Umbilical cord (tissue), 2 donors: ENCODE data around the gene STING1. TPM values are rescaled to one million over a fixed set of nuclear protein-coding genes. Genes with fewer than 3 reads are reported as not detected.
"Not testable (repeated sequence)": the region's sequence is repeated elsewhere in the genome, so short reads cannot be mapped to it uniquely, and the experiment has no call there.

Experiments
- DNase-seq: peaks from one replicate; pipeline ENCODE4 v3.0.0-alpha.2; 2015; ENCODE audit warnings: low spot score
- total RNA-seq: library from RNA; depleted of rRNA; stranded (reverse); fragments of >200 nt; gene quantifications from one replicate; pipeline ENCODE4 v1.2.3, GENCODE V29; 2014; ENCODE audit warnings: low replicate concordance; ENCODE audit not compliant: insufficient read depth

Gene STING1
- 26.2 TPM for total RNA-seq

DNA sequence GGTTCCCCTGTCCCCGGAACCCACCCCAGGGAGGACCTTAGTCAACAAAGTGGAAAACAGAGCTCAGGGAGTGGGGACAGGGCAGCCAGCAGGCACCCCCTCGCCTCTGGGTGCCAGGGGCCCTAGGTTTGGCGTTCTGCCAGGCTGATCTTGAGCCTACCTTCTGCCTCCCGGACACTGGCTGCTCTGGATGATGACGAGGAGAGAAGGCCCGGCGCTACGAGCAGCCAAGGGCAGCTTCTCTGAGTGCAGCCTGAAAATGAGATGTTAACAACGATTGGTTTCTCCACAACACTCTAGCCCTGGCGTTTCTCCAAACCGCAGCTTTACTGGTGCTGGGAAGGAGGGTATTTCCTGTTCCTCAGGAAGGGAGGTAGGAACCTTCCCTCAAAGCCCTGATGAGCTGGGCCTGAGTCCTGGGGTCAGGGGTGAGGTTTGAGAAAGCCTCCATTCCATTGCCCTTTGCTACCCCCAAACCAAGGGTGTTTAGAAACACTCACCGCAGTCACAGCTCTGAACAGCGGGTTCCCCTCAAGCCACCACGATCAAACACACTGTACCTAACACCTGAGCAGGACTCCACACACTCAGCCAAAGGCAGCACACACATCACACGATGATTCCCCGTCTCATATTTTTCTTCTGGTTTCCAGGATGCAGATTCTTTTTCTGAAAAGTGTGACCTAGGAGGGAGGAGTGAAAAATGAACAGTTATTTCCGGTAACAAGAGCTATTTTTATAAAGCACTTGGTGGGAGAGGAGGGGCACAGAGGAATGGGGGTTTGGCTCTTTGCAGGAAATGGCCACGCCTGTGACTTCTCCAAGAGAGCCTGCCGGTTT is at the start of gene STING1:
Gene STING1, minus strand, starts transcription at position 709 of the 840 bp plus-strand sequence. CDS start 1,054 bp downstream, outside the sequence.
- DNase-seq, result peak; percentile 96

DNA sequence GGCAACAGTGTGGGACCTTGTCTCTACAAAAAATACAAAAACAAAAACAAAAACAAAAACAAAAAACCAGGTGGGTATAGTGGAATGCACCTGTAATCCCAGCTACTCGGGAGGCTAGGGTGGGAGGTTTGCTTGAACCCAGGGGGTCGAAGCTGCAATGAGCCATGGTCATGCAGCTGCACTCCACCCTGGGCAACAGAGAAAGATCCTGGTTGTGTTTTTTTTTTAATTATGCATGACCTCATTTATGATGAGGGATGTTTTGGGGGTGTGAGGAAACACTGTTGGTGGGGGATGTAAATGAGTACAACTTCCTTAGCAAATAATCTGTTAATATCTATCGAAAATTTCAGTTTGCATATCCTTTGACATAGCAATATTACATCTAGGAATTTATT is 49.2 kb upstream of the STING1 start:
- no peak for DNase-seq

DNA sequence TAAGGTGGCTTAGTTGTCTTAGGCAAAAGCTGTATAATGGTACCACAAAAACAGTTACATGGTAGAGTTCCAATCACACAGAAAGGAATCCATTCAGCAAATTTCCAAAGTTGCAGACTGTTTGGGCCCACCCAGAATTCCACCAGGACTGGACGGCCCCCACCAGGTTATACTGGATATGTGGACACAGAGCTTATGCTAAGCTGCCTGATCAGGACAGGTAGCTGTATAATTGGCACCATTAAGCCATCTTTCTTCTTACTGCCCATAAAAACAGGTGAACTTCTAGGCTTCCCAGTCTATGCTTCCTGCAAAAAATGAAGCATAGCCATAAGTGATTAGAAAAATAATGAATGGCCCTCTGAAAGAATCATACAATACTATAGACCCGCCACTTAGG is 47.5 kb upstream of the STING1 start:
- not testable (repeated sequence) for DNase-seq

DNA sequence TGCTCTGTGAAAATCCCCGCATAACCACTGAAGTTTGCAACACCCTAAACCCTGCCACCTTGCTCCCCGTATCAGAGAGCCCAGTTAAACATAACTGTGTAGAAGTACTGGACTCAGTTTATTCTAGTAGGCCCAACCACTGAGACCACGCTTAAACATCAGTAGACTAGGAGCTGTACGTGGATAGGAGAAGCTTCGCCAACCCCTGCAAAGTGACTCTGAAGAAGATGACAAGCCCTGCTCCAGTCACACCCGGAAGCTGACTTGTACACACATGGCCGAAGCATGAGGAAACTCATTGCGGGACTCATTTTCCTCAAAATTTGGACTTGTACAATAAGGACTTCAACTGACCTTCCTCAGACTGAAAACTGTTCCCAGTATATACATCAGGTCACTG is 46.1 kb upstream of the STING1 start:
- DNase-seq, result not testable (repeated sequence)

DNA sequence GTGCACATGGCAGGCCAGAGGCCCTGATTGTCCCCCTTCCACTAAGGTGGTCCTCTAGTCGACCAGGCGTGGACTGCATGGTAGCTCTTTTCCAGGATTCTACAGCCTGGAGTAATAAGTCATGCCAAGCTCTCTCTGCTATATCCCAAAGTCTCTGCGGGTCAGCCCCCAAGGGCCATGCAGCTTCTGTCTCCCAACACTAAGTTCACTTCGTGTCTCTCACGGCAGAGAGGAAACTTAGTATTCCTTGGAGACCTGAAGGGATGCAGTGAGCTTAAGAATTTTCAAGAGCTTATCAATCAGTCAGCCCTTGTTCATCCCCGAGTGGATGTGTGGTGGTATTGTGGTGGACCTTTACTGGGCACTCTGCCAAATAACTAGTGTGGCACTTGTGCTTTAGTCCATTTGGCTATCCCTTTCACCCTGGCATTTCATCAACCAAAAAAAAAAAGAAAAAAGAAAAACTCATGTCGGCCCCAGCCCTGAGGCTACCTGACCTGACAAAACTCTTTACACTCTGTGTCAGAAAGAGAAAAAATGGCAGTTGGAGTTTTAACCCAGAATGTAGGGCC is 45.4 kb upstream of the STING1 start:
- DNase-seq, result not testable (repeated sequence)

DNA sequence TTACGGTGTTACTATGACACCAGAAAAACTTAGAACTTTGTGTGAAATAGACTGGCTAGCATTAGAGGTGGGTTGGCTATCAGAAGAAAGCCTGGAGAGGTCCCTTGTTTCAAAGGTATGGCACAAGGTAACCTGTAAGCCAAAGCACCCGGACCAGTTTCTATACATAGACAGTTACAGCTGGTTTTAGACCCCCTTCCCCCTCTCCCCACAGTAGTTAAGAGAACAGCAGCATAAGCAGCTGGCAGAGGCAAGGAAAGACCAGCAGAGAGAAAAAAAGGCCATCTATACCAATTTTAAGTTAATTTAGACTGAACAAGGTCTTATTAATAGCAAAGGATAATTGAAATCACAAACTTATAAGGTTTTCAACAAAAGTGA is 44.5 kb upstream of the STING1 start:
- DNase-seq, result not testable (repeated sequence)

DNA sequence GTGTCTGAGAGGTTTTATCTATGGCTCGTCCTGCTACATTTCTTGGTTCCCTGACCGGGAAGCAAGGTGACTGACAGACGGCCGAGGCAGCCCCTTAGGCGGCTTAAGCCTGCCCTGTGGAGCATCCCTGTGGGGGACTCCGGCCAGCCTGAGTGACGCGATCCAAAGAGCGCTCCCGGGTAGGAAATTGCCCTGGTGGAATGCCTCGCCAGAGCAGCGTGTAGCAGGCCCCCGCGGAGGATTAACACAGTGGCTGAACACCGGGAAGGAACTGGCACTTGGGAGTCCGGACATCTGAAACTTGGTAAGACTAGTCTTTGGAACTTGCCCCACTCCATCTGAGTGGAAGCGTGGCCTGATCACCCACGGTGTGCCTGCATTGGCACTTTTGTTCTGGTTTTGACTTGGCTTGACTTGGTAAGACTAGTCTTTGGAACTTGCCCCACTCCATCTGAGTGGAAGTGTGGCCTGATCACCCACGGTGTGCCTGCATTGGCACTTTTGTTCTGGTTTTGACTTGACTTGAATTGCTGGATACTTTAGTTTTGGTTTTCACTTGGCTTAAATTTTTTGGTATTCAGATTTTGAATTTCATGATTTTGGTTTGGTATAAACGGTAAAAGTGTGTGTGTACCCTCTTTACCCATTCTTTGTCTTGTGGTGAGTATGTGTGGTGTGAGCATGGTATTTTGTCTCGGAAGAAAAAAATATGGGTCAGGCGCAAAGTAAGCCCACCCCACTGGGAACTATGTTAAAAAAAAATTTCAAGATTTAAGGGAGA is 43.9 kb upstream of the STING1 start:
- DNase-seq, result not testable (repeated sequence)

DNA sequence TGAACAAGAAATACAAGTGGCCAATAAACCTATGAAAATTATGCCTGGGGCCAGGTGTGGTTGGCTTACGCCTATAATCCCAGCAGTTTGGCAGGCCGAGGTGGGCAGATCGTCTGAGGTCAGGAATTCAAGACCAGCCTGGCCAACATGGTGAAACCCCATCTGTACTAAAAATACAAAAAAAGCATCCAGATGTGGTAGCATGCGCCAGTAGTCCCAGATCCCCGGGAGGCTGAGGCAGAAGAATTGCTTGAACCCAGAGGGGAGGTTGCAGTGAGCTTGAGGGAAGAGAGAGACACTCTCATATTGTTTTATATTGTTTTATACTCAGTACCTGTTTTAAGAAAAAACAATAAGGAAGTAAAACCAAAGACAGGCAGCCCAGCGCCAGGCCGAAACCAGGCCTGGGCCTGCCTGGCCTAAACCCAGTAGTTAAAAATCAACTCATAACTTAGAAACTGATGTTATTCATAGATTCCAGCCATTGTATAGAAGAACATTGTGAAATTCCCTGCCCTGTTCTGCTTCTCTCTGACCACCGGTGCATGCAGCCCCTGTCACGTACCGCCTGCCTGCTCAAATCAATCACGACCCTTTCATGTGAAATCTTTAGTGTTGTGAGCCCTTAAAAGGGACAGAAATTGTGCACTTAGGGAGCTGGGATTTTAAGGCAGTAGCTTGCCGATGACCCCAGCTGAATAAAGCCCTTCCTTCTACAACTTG is 43.2 kb upstream of the STING1 start:
- not testable (repeated sequence) for DNase-seq

DNA sequence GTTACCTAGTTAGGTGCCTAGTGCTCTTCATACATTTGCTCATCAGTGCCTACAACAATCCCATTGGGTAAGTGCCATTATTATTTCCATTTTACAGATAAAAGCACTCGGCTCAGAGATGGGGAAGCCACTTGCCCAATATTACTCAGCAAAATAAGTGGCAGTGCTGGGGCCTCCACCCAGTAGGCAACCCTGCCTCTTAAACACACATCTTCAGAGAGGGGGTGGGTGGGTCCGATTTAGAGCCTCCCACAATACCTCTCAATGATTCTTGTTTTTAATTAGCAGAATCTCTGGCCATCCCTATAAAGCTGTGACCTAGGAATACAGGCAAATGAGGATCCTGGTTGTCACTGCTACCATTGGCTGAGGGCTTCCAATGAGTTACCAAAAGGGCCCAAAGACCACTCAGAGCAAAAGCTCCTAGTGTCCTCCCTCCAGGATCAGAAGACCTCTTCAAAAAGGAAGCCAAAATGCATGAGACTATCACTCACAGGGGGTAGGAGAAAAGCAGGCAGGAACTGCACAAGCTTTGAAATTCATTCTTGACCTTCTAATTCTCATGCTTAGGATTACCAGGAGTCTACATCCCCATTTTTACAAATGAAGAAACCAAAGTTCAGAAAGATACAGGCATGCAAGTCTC is 42.5 kb upstream of the STING1 start:
- no peak for DNase-seq

DNA sequence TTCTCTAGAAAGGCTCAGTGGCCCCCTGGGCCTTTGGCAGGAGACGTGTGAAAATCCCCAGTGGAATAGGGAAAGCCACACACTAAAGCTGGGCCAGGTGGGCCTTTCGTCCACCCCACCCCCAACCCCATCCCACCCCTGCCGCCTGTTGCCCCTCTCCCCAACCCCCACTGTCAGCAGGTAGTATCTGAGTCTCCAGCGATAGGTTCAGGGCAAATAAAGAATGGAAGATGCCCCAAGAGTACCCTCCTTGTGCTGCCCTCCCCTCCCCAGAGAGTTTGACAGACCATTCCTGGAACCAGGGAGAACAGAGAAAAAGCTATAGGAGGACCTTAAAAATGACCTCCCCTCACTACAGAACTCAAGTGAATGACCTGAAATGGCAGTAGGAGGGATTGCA is 41.9 kb upstream of the STING1 start:
- no peak for DNase-seq

DNA sequence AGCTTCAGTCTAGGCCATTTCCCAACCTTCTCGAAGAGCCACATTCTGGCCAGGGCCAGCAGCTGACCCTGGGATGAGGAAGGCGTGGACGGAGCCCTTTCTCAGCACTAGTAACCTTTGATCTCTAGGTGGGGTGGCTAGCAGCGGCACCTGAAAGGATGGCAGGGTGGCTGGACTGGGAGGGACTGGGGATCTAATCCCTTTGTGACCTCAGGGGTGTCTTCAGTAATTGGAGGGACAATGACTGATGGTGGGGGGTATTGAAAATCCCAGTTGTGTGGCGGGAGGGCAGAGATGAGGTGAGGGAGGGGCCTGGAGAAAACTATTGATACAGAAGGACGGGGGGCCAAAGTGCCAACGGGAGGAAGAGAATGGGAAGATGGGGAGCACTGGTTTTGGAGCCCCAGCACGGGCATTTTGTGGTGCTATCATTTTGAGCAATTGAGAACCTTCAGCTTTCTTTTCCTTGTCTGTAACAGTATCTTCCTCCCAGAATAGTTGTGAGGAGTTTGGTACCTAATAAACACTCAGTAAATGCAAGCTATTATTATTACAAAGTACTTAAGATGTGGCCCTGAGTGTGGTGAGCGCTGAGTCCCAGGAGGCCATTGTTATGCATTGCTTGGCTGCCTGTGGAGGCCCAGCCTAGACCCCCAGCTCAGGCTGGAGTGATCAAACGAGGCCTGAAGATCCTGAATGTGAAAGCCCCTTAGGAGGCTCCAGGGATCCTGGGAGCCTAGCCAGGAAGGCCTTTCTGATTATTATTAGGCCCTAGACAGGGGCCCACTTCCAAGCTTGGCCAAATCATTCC is 41.3 kb upstream of the STING1 start:
- no peak for DNase-seq

DNA sequence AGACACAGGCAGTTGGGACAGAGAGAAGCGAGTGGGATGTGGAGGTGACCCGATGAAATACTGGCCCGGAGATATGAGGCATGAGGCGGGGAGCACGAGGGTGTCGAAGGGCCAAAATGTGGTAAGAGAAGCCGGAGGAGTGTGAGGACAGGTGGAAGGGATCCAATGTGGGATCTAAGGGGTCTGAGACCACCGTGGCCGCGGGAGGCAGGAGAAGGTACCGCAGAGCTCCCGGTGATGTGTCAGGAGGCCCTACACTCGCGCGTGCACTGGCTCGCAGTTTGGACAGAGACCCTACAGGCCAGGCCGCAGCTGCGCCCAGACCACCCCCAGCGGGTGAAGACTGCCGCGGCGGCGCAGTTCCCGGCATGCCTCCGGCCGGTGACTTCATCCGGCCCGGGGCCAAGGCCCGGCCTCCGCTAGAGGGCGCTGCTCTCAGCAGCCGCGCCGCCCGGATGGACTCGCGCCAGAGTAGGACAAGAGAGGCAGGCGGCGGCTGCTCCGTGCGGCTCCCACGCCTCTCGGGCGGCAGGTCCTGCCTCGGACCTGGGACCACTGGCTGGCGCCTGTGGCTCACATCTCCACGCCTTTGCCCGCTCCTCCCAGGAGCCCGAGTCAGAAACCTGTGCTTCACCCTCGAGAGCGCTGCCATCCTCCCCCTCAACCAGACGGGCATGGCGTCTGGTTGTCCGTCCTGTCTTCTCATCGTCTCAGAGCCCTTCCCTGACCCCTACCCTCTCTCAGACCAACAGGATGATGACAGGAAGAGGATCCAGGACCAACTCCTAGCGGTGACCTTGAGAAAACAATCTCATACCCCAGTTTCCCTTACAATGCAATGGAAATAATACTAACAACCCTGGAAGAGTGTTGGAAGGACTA is 35.4 kb upstream of the STING1 start:
- DNase-seq, result peak; percentile 91

DNA sequence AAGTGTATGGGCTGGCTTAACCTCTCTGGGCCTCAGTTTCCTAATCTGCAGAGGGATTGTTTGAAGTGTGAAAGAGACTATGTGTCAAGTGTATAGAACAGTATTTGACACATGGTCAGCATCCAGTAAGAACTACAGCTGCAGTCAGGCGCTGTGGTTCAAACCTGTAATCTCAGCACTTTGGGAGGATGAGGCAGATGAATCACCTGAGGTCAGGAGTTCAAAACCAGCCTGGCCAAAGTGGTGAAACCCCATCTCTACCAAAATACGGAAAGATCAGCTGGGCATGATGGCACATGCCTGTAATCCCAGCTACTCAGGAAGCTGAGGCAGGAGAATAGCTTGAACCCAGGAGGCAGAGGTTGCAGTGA is 31.9 kb upstream of the STING1 start:
- no peak for DNase-seq

DNA sequence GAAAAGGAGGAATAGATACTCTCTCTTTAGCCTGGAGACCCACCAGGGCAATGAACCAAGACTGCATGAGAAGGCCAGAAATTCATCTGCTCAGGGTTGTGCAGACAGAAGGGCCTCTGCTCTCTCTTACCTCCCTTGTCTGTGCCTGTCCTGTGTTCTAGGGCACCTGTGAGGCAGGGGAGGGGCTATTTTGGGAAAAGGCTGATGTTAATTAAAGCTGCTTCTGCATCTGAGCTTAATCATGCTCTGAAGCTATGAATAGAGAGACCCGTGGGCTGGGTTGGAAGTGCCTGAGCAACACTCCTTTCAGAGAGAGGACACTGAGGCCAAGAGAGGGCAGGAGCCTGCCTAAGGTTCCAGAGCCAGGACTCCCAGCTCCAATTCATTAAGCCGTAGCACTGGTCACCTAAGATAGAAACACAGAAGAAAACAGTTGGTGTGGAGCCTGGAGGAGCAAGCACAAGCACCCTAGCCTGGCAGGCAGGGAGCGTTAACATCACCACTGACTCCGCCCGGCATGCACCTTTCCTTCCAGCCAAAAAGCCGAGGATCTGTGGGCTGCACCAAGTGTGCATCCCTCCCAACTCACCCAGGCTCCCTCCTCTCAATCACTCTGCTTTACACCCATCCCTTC is 31.4 kb upstream of the STING1 start:
- DNase-seq, result no peak

DNA sequence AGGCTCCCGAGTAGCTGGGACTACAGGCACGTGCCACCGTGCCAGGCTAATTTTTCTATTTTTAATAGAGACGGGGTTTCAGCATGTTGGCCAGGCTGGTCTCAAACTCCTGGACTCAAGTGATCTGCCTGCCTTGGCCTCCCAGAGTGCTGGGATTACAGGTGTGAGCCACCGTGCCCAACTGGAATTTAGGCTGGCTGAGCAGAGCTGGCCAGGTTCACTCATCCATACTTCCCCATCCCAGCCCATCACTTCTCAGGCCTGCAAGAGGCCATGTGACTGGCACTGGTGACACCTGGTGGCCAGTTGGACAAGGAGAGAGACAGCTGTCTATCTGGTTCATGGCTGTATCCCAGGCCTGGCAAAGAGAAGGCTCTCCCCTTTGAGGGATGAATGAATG is 30.9 kb upstream of the STING1 start:
- DNase-seq, result peak; percentile 82

DNA sequence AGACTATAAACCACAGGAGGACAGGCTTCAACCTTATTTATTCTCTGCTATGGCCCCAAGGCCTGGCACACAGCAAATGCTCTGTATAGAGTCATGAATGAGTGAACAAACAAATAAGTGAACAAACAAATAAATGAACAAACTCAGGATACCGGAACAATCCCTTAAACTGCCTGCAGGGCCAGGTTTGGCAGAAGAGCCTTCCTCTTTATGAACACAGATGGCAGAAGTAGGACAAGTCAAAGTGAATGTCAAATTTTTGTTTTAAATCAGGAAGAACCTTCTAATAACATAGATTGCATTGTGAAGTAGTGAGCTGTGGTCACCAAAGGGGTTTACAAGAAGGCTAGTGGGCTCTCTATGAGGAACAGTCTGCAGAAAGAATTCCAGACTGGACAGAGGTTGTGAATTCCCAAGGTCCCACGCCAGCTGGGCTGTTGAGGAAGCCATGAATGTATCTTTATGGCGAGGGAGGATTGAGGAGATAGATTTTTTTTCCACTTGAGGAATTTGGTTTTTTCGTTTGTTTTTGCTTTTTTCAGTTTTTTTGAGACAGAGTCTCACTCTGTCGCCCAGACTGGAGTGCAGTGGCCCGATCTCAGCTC is 30.3 kb upstream of the STING1 start:
- no peak for DNase-seq

DNA sequence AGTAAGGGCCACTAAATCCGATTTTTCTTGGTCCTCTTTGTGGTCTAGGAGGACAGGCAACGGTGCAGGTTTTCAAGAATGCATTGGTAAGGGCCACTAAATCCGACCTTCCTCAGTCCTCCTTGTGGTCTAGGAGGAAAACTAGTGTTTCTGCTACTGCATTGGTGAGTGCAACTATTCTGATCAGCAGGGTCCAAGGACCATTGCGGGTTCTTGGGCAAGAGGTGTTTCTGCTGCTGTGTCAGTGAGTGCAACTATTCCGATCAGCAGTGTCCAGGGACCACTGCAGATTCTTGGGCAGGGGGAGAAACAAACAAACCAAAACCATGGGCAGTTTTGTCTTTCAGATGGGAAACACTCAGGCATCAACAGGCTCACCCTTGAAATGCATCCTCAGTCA is 22.2 kb upstream of the STING1 start:
- not testable (repeated sequence) for DNase-seq

DNA sequence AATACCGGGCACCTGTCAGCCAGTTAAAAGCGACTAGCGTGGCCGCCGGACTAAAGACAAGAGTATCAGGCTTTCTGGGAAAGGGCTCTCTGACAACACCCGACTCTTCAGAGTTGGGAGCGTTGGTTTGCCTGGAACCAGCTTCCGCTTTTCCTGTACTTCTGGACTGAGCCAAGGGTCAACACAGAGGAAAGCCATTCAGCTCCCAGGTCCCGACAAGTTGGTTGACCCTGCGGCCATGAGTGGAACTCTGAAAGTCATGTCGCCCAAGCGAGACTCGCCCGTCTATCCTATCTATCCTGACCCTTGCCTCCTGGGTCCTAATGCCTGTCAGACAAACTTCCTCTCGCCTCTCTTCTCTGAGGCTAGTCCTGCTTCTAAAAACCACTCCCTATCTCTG is 21.3 kb upstream of the STING1 start:
- DNase-seq, result not testable (repeated sequence)
